K562 (cell line): ENCODE data around the gene TSPAN3. TPM values are rescaled to one million over a fixed set of nuclear protein-coding genes. Genes with fewer than 3 reads are reported as not detected.

Experiments used
- TBP ChIP-seq: optimal IDR thresholded peaks from 2 replicates; pipeline ENCODE3; 2011; ENCODE audit warnings: low read depth, low read length, improper control_type of control experiment
- polyA plus RNA-seq, 8 experiments: library from polyadenylated mRNA; depleted of rRNA in 4 of 8; stranded (reverse) in 5 of 8; unstranded in 3 of 8; fragments of >200 nt; fragmentation: Nextera tagmentation in 2 of 8; fragmentation: Illumina TruSeq in 1 of 8; extraction: Ambion mirVana in 2 of 8; extraction: Trizol in 1 of 8; gene quantifications; 2 replicates each; pipeline versions ENCODE4 v1.2.1 to v1.2.3, GENCODE V29; 2011 to 2014; ENCODE audit warnings: inconsistent platforms in 1 of 8, missing spikeins in 1 of 8
- total RNA-seq, 7 experiments: library from RNA; depleted of rRNA in 6 of 7; stranded (reverse); fragments of >200 nt in 6 of 7; fragmentation: Illumina TruSeq in 2 of 7; extraction: Trizol in 2 of 7; gene quantifications; 2 replicates each; pipeline versions ENCODE4 v1.2.1 to v1.2.3, GENCODE V29; 2011 to 2021; ENCODE audit warnings: low replicate concordance in 1 of 7
- TF ChIP-seq, protein P1 (sequence below), 2 experiments: IDR thresholded peaks; 2 replicates each; pipeline ENCODE4 v1.6.1; 2012; ENCODE audit warnings: improper control_type of control experiment in 2 of 2, low read depth in 2 of 2, low read length in 2 of 2, borderline replicate concordance in 1 of 2
- TF ChIP-seq, protein P2 (sequence below): fragments of 250-450 bp; sonication (Bioruptor Pico); IDR thresholded peaks from 2 replicates; pipeline ENCODE4 v1.5.0; 2021; ENCODE audit warnings: mild to moderate bottlenecking, borderline replicate concordance

TSPAN3 gene
- total and polyA plus RNA-seq, 9 of the 15 experiments (the other 6 are each of a cell fraction or from before 2014, with no cell fraction given): 14.3 to 144 (median 71.1) TPM

DNA sequence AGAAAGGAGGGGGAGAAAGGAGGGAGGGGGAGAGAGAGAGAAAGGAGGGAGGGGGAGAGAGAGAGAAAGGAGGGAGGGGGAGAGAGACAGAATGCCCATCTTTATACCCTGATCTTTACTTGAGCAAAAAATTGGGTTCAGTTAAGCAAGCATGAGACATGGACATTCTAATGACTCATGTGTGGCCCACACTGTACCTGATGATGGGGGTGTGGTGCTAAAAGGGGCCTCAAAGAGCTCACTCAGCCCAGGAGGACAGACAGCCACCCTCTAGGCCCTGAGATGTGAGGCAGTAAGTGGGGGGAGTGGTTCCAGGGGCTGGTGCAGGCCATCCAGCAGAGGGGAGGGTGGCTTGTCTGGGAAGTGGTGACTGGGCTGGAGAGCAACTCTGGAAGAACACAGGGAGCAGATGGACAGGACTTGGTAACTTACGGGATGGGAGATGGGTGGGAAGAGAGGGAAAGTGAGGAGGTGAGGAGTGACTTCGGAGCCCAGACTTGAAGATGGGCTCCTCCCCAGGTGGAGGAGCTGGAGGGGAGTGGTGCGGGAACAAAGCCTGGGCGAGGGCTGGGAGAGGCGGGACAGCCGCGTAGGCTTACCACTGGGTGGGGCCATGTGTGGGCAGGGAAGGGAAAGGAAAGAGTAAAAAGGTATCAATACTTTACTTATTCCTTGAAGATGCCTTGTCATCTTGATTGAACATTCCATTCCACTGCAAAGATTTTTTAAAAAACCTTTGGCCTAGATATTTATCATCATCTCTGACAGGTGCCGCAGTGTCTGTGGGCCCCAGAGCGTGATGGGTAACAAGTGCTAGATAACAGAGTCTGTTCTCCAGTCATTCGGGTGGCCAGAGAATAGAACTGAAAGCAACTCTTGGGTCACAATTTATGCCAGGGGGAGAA is 32.3 kb downstream of the TSPAN3 start (continued):
- TF ChIP-seq, protein P1, sequence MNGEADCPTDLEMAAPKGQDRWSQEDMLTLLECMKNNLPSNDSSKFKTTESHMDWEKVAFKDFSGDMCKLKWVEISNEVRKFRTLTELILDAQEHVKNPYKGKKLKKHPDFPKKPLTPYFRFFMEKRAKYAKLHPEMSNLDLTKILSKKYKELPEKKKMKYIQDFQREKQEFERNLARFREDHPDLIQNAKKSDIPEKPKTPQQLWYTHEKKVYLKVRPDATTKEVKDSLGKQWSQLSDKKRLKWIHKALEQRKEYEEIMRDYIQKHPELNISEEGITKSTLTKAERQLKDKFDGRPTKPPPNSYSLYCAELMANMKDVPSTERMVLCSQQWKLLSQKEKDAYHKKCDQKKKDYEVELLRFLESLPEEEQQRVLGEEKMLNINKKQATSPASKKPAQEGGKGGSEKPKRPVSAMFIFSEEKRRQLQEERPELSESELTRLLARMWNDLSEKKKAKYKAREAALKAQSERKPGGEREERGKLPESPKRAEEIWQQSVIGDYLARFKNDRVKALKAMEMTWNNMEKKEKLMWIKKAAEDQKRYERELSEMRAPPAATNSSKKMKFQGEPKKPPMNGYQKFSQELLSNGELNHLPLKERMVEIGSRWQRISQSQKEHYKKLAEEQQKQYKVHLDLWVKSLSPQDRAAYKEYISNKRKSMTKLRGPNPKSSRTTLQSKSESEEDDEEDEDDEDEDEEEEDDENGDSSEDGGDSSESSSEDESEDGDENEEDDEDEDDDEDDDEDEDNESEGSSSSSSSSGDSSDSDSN (IDR thresholded peaks at IDR 0.05; ENCODE audit: borderline replicate concordance in 1 of 2, low read depth in 2 of 2, low read length in 2 of 2): no peak
- TF ChIP-seq, protein P2, sequence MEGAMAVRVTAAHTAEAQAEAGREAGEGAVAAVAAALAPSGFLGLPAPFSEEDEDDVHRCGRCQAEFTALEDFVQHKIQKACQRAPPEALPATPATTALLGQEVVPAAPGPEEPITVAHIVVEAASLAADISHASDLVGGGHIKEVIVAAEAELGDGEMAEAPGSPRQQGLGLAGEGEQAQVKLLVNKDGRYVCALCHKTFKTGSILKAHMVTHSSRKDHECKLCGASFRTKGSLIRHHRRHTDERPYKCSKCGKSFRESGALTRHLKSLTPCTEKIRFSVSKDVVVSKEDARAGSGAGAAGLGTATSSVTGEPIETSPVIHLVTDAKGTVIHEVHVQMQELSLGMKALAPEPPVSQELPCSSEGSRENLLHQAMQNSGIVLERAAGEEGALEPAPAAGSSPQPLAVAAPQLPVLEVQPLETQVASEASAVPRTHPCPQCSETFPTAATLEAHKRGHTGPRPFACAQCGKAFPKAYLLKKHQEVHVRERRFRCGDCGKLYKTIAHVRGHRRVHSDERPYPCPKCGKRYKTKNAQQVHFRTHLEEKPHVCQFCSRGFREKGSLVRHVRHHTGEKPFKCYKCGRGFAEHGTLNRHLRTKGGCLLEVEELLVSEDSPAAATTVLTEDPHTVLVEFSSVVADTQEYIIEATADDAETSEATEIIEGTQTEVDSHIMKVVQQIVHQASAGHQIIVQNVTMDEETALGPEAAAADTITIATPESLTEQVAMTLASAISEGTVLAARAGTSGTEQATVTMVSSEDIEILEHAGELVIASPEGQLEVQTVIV (CRISPR knock-in tag): no peak
- TF ChIP-seq TBP: no peak
